Measurements from ENCODE around the gene ADIPOR2. TPM values are rescaled to one million over a fixed set of nuclear protein-coding genes. Genes with fewer than 3 reads are reported as not detected.

Gene ADIPOR2
- total and polyA plus RNA-seq, 10 of the 15 experiments (the other 5 are each of a cell fraction or from before 2014, with no cell fraction given), result 8.6 to 65.0 (median 38.0) TPM

DNA sequence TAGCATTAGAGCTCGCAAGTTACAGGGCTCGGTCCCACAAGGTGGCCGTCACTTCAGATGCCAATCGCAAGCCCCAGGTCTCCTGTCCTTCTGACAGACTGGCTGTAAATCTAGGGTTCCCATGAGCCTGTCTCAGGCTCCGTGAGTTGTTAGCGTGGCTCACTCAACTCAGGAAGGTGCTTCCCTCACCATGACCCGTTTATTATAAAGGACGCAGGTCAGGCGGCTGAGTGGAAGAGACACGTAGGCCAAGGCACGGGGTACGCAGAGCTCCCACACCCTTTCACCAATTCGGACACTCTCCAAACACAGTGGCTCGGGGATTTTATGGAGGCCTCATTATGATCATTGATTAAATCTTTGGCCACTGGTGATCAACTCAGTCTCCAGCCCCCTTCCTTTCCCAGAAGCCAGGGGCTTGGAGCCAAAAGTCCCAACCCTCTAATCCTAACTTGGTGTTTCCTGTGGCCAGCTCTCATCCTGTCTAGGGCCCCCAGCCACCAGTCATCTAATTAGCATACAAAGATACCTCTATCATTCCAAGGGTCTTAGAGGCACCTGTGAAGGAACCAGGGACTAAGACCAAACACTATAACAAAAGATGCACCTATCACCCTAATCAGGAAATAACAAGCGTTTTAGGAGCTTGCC is 103.7 kb downstream of the ADIPOR2 start:
- DNase-seq (ENCODE audit: low read depth, low spot score), result no peak
- no TSS peak for BruUV-seq (replicated peaks)

More for the DNA sequence above, 103.7 kb downstream of the ADIPOR2 start:
- intact Hi-C loops (cut with micrococcal nuclease; ENCODE audit: unreplicated experiment) (loop anchor here (5.0 to 10.0 kb wide), 4 partner anchors 97 to 788 kb away; no protein-coding TSS in a partner anchor), in situ Hi-C loops (cut with MboI) (loop anchor here (5.0 kb wide), 1 partner anchor 143 kb away; no protein-coding TSS in a partner anchor)
- FAIRE-seq (no peak), ATAC-seq (no peak)
- no peak overlapping the region for H2AFZ ChIP-seq (ENCODE audit: control insufficient read depth, low read depth, low read length)
- no peaks in the 10 kb centered on the region for H3K27me3 ChIP-seq (replicated peaks in 1 of 2; ENCODE audit: control insufficient read depth in 2 of 2, insufficient read depth in 2 of 2, low read length in 1 of 2)
- WGBS (ENCODE audit: insufficient coverage, insufficient replicate concordance, low lambda C conversion rate, missing lambda C conversion rate), result 76% methylated on average over 15 of the region's 15 CpGs
- TF ChIP-seq ZNF24 (IDR thresholded peaks at IDR 0.05) (no peak), ZNF384 (IDR thresholded peaks at IDR 0.05; ENCODE audit: borderline replicate concordance, low read depth, low read length) (no peak), HDAC2 (IDR thresholded peaks at IDR 0.05) (no peak), TBL1XR1 (IDR thresholded peaks at IDR 0.05; ENCODE audit: low read depth, low read length) (no peak), BMI1 (IDR thresholded peaks at IDR 0.05; ENCODE audit: borderline replicate concordance) (no peak), TARDBP (IDR thresholded peaks at IDR 0.05; ENCODE audit: borderline replicate concordance) (no peak), MEF2B (IDR thresholded peaks at IDR 0.05; ENCODE audit: partially characterized antibody, poor library complexity, severe bottlenecking) (no peak), EP300 (IDR thresholded peaks at IDR 0.05; ENCODE audit: borderline replicate concordance in 1 of 2, control insufficient read depth in 1 of 2, low read depth in 2 of 2, low read length in 2 of 2) (no peak), NBN (IDR thresholded peaks at IDR 0.05) (no peak), PML (IDR thresholded peaks at IDR 0.05; ENCODE audit: low read length) (no peak), SREBF2 (IDR thresholded peaks at IDR 0.05; ENCODE audit: low read length) (no peak), MYB (IDR thresholded peaks at IDR 0.05; ENCODE audit: borderline replicate concordance, low read depth, low read length) (no peak)
- TF ChIP-seq, protein P1, sequence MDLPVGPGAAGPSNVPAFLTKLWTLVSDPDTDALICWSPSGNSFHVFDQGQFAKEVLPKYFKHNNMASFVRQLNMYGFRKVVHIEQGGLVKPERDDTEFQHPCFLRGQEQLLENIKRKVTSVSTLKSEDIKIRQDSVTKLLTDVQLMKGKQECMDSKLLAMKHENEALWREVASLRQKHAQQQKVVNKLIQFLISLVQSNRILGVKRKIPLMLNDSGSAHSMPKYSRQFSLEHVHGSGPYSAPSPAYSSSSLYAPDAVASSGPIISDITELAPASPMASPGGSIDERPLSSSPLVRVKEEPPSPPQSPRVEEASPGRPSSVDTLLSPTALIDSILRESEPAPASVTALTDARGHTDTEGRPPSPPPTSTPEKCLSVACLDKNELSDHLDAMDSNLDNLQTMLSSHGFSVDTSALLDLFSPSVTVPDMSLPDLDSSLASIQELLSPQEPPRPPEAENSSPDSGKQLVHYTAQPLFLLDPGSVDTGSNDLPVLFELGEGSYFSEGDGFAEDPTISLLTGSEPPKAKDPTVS (IDR thresholded peaks at IDR 0.05; ENCODE audit: low read depth, low read length), result no peak
- TF ChIP-seq, protein P2, sequence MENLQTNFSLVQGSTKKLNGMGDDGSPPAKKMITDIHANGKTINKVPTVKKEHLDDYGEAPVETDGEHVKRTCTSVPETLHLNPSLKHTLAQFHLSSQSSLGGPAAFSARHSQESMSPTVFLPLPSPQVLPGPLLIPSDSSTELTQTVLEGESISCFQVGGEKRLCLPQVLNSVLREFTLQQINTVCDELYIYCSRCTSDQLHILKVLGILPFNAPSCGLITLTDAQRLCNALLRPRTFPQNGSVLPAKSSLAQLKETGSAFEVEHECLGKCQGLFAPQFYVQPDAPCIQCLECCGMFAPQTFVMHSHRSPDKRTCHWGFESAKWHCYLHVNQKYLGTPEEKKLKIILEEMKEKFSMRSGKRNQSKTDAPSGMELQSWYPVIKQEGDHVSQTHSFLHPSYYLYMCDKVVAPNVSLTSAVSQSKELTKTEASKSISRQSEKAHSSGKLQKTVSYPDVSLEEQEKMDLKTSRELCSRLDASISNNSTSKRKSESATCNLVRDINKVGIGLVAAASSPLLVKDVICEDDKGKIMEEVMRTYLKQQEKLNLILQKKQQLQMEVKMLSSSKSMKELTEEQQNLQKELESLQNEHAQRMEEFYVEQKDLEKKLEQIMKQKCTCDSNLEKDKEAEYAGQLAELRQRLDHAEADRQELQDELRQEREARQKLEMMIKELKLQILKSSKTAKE (IDR thresholded peaks at IDR 0.05; ENCODE audit: low read depth, poor library complexity, severe bottlenecking), result no peak
- no peak overlapping the region for H3K9ac ChIP-seq (ENCODE audit: control insufficient read depth, insufficient read depth, low read length)
- H3K27ac ChIP-seq (ENCODE audit: control insufficient read depth, insufficient read depth), result no peak overlapping the region
- H3K4me1 ChIP-seq (ENCODE audit: control insufficient read depth, insufficient read depth, low read length), result peaks cover 7% of the 10 kb centered on the region
- ChIA-PET SMC1A (ENCODE audit: uncharacterized antibody, unreplicated experiment) (interaction anchor here (1.0 to 7.6 kb wide), 6 partner anchors 26 to 242 kb away, joined by 3 to 109 read pairs (median 5); no protein-coding TSS in a partner anchor), POLR2A (no interaction called here), RAD21 (ENCODE audit: unreplicated experiment) (interaction anchor here (6.5 kb wide), 1 partner anchor 145 kb away, joined by 69 read pairs; no protein-coding TSS in a partner anchor), CTCF (interaction anchor here (1.5 to 9.5 kb wide), 3 partner anchors 142 to 159 kb away, joined by 4 to 434 read pairs (median 106); no protein-coding TSS in a partner anchor)
- H3K4me2 ChIP-seq (ENCODE audit: control insufficient read depth, insufficient read depth), result no peak overlapping the region
- H3K9me3 ChIP-seq (replicated peaks; ENCODE audit: control insufficient read depth, insufficient read depth, low read length), result no peaks in the 10 kb centered on the region
- H4K20me1 ChIP-seq (ENCODE audit: control insufficient read depth, insufficient read depth), result no peaks in the 10 kb centered on the region
- no peaks in the 10 kb centered on the region; a peak in 1 of 4 replicates for H3K36me3 ChIP-seq (ENCODE audit: control insufficient read depth in 2 of 2, insufficient read depth in 2 of 2, low read length in 1 of 2)
- H3K4me3 ChIP-seq, result no peak overlapping the region
- H3K79me2 ChIP-seq (ENCODE audit: control insufficient read depth, insufficient read depth, low read length), result no peaks in the 10 kb centered on the region; the same call in 1 of the 2 replicates

All from GM12878 (cell line).